HCT116 (cell line): ENCODE measurements around the gene SH3BP4.

Experiments used
- CEBPB ChIP-seq: IDR thresholded peaks from 2 replicates; pipeline ENCODE4 v1.6.1; 2012; ENCODE audit warnings: low read depth
- EZH2phosphoT487 ChIP-seq: fragments of 200-600 bp; IDR thresholded peaks from 2 replicates; pipeline ENCODE4 v1.6.1; 2018; ENCODE audit warnings: antibody characterized with exemption, borderline replicate concordance
- FOSL1 ChIP-seq: IDR thresholded peaks from 2 replicates; pipeline ENCODE4 v1.6.1; 2012; ENCODE audit warnings: low read depth
- POLR2AphosphoS5 ChIP-seq: IDR thresholded peaks from 2 replicates; pipeline ENCODE4 v1.6.1; 2011; ENCODE audit warnings: mild to moderate bottlenecking, low read depth, low read length, moderate library complexity
- RAD21 ChIP-seq: IDR thresholded peaks from 2 replicates; pipeline ENCODE4 v1.6.1; 2012; ENCODE audit warnings: low read depth, mild to moderate bottlenecking
- REST ChIP-seq: IDR thresholded peaks from 2 replicates; pipeline ENCODE4 v1.6.1; 2012; ENCODE audit warnings: low read depth
- TCF7L2 ChIP-seq: IDR thresholded peaks from 2 replicates; pipeline ENCODE4 v1.7.0; 2011; ENCODE audit warnings: borderline replicate concordance, inconsistent platforms; ENCODE audit not compliant: insufficient read depth, insufficient read length; ENCODE audit errors: extremely low read depth
- YY1 ChIP-seq: IDR thresholded peaks from 2 replicates; pipeline ENCODE4 v1.6.1; 2011; ENCODE audit warnings: low read length, low read depth, moderate library complexity, mild to moderate bottlenecking; ENCODE audit not compliant: insufficient replicate concordance; ENCODE audit errors: extremely low read depth
- TF ChIP-seq, protein P1 (sequence below), 3 experiments: fragments of 200-600 bp in 1 of 3; sonication (generic) in 1 of 3; IDR thresholded peaks in 2 of 3; conservative IDR thresholded peaks in 1 of 3; 2 replicates each; pipeline ENCODE4 v1.5.1; 2012 to 2017; ENCODE audit warnings: low read depth in 2 of 3, low read length in 2 of 3, antibody characterized with exemption in 1 of 3, borderline replicate concordance in 1 of 3, control low read depth in 1 of 3, mild to moderate bottlenecking in 1 of 3, mixed read lengths in 1 of 3, mixed run types in 1 of 3, moderate library complexity in 1 of 3; ENCODE audit not compliant: insufficient read depth in 1 of 3

DNA sequence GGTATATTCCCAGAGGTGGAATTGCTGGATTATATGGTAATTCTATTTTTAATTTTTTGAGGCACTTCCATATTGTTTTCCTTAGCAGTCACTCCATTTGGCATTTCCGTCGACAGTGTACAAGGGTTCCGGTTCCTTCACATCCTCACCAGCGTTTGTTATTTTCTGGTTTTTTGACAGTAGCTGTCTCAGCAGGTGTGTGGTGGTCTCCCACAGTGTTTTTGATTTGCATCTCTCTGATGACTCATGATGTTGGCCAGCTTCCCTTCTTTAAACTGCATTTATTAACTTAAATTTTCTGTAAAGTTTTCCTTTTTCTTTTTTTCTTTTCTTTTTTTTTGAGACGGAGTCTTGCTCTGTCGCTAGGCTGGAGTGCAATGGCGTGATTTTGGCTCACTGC, 19.7 kb downstream of the SH3BP4 start:
- TF ChIP-seq, protein P1, sequence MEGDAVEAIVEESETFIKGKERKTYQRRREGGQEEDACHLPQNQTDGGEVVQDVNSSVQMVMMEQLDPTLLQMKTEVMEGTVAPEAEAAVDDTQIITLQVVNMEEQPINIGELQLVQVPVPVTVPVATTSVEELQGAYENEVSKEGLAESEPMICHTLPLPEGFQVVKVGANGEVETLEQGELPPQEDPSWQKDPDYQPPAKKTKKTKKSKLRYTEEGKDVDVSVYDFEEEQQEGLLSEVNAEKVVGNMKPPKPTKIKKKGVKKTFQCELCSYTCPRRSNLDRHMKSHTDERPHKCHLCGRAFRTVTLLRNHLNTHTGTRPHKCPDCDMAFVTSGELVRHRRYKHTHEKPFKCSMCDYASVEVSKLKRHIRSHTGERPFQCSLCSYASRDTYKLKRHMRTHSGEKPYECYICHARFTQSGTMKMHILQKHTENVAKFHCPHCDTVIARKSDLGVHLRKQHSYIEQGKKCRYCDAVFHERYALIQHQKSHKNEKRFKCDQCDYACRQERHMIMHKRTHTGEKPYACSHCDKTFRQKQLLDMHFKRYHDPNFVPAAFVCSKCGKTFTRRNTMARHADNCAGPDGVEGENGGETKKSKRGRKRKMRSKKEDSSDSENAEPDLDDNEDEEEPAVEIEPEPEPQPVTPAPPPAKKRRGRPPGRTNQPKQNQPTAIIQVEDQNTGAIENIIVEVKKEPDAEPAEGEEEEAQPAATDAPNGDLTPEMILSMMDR (IDR thresholded peaks at IDR 0.05 in 2 of 3, conservative IDR thresholded peaks at IDR 0.05 in 1 of 3; ENCODE audit: borderline replicate concordance in 1 of 3, insufficient read depth in 1 of 3, low read depth in 2 of 3, low read length in 2 of 3), result no peak
- TF ChIP-seq RAD21 (no peak), CEBPB (no peak), REST (no peak), FOSL1 (no peak), TCF7L2 (no peak), POLR2AphosphoS5 (no peak), EZH2phosphoT487 (no peak), YY1 (no peak)
